Thyroid gland (tissue), 4 donors: Measurements from ENCODE around the gene MAMDC4.

ENCODE experiments used
- POLR2A ChIP-seq, 2 donors: fragments of 450-650 bp; IDR thresholded peaks; one replicate each; pipeline ENCODE4 v1.6.1; 2017; ENCODE audit warnings: antibody characterized with exemption in 2 of 2, mild to moderate bottlenecking in 2 of 2, moderate library complexity in 1 of 2
- TF ChIP-seq, protein P1 (sequence below), 6 experiments: fragments of 200-600 bp in 3 of 6; fragments of 450-650 bp in 3 of 6; sonication (generic) in 3 of 6; IDR thresholded peaks; one replicate each; pipeline ENCODE4 v1.5.1; 2016 to 2019; ENCODE audit warnings: antibody characterized with exemption in 6 of 6, mild to moderate bottlenecking in 2 of 6, inconsistent platforms in 1 of 6, moderate library complexity in 1 of 6

GRCh38 chr9:136900556-136900955, 48.4 kb downstream of the MAMDC4 start:
- TF ChIP-seq, protein P1, sequence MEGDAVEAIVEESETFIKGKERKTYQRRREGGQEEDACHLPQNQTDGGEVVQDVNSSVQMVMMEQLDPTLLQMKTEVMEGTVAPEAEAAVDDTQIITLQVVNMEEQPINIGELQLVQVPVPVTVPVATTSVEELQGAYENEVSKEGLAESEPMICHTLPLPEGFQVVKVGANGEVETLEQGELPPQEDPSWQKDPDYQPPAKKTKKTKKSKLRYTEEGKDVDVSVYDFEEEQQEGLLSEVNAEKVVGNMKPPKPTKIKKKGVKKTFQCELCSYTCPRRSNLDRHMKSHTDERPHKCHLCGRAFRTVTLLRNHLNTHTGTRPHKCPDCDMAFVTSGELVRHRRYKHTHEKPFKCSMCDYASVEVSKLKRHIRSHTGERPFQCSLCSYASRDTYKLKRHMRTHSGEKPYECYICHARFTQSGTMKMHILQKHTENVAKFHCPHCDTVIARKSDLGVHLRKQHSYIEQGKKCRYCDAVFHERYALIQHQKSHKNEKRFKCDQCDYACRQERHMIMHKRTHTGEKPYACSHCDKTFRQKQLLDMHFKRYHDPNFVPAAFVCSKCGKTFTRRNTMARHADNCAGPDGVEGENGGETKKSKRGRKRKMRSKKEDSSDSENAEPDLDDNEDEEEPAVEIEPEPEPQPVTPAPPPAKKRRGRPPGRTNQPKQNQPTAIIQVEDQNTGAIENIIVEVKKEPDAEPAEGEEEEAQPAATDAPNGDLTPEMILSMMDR (IDR thresholded peaks at IDR 0.05), result no peak
- TF ChIP-seq POLR2A (IDR thresholded peaks at IDR 0.05), result no peak
